Non-pigmented ciliary epithelial cell (primary cell): ENCODE results near the gene ITGAE.

Experiments used
- DNase-seq: peaks from one replicate; pipeline ENCODE4 v3.0.0-alpha.2; 2010; ENCODE audit warnings: low read depth

The ITGAE gene

DNA sequence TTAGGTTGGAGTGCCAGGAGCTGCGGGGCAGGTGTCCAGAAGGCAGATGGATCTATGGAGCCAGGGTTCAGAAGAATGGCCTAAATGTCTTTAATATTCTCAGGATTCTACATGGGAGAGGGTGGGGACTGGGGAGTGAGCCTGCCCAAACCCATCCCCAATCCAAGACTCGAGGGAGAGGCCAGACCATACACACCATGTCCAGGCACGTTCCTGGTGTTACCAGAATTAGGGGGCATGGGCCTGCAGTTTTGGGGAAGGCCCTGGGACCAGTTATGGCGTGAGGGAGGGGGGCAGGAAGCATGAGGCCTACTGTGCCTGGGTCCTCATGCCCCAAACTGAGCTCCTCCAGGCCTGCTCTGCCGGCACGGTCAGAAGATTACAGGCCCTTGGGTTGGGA is 134.5 kb downstream of the ITGAE start:
- DNase-seq, result no peak

DNA sequence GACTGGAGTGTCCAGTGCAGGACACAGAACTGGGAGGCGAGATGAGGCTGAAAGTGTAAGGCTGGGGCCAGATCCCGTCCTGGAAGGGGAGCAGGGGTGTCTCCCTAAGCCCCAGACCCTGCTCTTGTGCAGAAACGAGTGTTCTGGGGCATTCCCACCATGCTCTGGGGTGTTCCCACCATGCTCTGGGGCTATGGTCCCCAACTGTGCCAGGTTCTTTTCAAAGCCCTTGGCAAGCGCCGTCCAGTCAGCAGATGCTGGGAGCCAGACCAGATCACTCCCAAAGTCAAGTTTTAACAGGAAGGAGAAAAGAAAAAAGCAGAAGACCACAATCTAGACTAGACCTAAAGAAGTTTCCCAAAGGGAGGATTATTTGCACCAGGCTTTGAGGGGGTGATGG is 135.2 kb downstream of the ITGAE start:
- DNase-seq, result no peak
